ENCODE results near the gene NAGPA. TPM values are rescaled to one million over a fixed set of nuclear protein-coding genes. Genes with fewer than 3 reads are reported as not detected.

NAGPA gene
- total and polyA plus RNA-seq, 2 of the 13 experiments (the other 11 are each of a cell fraction or from before 2014, with no cell fraction given), result 27.1 to 60.3 TPM

- TF ChIP-seq ZSCAN21 (CRISPR knock-in tag; IDR thresholded peaks at IDR 0.05; ENCODE audit: borderline replicate concordance) (0 out of 2 replicates have a peak, but pooled peaks have one; percentile 43), ZNF407 (CRISPR knock-in tag; IDR thresholded peaks at IDR 0.05; ENCODE audit: not compliant biosample characterization) (peak; percentile 36), FLYWCH1 (CRISPR knock-in tag; IDR thresholded peaks at IDR 0.05) (no peak), THAP9 (CRISPR knock-in tag; IDR thresholded peaks at IDR 0.05; ENCODE audit: borderline replicate concordance) (peak; percentile 23; the same call in 1 of the 2 replicates), NFYB (CRISPR knock-in tag; IDR thresholded peaks at IDR 0.05) (no peak), ZNF501 (CRISPR knock-in tag; IDR thresholded peaks at IDR 0.05) (peak; percentile 59; the same call in 1 of the 2 replicates), FOXC1 (CRISPR knock-in tag; IDR thresholded peaks at IDR 0.05; ENCODE audit: borderline replicate concordance) (no peak), ARID4A (CRISPR knock-in tag; IDR thresholded peaks at IDR 0.05; ENCODE audit: borderline replicate concordance) (peak; percentile 29; the same call in 1 of the 2 replicates), AGO1 (IDR thresholded peaks at IDR 0.05; ENCODE audit: low read depth, low read length, poor library complexity, severe bottlenecking) (peak; percentile 54), GABPB1 (CRISPR knock-in tag; IDR thresholded peaks at IDR 0.05) (peak; percentile 46; the same call in 1 of the 2 replicates), KLF13 (CRISPR knock-in tag; IDR thresholded peaks at IDR 0.05) (0 out of 2 replicates have a peak, but pooled peaks have one; percentile 72), ZNF292 (CRISPR knock-in tag; IDR thresholded peaks at IDR 0.05; ENCODE audit: borderline replicate concordance, low read depth) (peak; percentile 53)
Observed at GRCh38 chr16:5065813-5066212, 32.1 kb upstream of the NAGPA start, which contains the start of gene C16orf89 (continued).

All from HepG2 (cell line).